DMS 273 treated with DMSO at 0.1 percent for 48 hours (cell line): ENCODE data around the gene RTN1.
A peak's percentile ranks its signal among the peaks of the same experiment; 100 is the strongest.

Experiments
- DNase-seq: peaks from one replicate; lab custom pipeline; 2025; lab: John Stamatoyannopoulos, UW

The RTN1 gene

DNA sequence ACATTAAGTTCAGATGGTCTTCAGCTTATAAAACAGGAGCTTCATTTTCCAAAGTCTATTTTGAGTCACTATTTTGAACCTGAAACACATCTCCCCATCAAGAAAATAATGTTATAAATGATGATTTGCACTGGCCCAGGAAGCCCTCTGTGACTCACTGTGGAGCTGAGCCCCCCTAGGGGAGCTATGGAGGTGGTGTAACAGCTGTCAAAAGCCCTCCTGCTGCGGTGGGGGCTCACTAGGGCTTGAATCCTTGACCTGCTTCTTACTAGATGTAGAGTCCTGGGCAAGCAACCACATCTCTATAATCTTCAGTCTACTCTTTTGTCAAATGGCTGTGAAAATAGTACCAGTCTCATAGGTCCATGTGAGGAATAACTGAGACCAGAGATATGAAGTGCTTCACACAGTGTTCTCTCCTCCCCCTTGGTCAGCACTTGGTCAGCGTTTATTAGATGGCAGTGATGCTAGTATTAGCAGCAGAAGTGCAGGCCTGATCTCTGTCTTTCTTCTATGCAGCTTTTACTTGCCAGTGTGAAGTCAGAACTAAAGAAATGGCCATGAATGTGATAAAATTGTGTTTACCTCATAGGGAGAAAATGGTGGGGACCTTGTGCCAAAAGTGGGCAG, 83.4 kb downstream of the RTN1 start:
- no peak for DNase-seq

- DNase-seq: no peak
Measured at GRCh38 chr14:59785629-59786028, 84.9 kb downstream of the RTN1 start.

- DNase-seq: no peak
Measured at GRCh38 chr14:59782760-59783159, 87.8 kb downstream of the RTN1 start.

DNA sequence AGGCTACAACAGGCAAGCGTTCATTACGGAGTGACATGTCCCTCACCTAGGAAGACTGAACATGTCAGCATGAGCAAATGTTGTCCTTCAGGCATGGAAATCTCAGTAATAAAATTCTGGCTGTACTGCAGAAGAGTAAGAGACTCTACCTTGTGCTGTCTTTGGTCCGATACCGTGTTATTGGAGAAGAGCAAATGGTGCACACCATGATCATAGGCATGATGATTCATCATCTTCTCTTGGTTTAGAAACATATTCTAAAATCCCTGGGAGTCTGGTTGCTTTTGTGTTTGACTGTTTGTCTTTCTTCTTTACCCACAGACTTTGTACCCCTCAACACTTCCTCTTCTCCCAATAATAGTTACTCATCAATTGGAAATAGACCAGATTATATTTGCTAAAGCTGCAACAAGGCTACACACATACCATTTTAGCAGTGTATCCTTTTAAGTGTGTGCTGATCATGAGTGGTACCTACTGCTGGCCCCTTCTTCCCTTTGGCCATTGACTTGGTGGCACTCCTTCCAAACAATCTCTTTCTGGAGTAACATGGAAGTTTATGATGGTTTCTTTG, 93.5 kb downstream of the RTN1 start:
- no peak for DNase-seq

DNA sequence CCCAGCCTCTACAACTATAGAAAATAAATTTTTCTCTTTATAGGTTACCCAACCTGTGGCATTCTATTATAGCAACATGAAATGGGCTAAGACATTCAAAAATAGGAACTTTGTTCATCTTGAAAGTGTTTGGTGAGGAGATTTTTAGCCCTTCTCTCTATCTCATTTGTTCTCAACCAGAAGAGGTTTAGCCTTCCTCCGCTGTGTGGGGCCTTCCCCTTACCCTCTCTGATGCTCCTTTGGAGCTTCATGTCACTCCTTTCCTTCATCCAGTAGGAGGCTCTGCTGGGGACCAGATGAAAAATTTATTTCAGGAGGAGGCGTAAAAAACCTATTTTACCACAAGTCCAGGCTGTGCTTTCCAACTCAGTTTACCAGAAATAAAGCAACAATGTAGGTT, 94.1 kb downstream of the RTN1 start:
- DNase-seq: no peak

DNA sequence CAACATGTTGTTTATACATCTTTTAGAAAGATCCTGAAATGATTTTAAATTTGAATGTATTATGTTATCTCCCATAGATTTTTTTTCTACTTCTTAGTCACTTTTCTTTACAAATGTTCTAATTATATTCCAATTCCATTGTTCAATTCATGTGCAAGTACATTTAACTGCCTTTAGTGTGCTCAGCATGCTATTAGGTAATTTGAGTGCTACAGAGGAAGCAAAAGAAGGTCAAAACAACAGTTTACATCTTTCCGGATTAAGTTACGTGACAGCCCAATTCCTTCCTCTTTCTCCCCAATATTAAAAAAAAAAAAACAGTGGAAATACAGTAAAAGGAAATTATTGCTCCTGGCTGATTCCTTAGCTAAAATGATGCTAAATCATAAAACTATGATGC, 98.3 kb downstream of the RTN1 start:
- no peak for DNase-seq

DNA sequence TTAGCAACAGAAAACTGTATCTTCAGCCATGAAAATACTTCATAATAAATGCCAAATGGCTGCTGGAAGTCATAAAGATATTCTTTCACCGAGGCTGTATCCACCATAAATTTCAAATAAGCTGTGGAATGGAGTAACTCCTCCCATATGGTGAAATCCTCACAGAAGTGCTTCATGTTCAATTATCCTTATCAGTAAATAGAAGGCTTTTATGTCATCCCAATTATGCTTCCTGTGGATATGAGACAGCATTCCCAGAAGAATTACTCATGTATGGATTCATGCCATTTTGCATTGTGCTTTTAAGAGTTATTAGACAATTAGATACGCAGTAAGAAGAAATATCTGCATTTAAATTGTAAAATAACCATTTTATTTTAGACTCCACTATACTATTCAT, 99.0 kb downstream of the RTN1 start:
- peak; percentile 9 for DNase-seq

- no peak for DNase-seq
Measured at GRCh38 chr14:59769586-59769985, 101.0 kb downstream of the RTN1 start.

- DNase-seq: no peak
Measured at GRCh38 chr14:59768855-59769375, 101.7 kb downstream of the RTN1 start.

- no peak for DNase-seq
Measured at GRCh38 chr14:59761851-59762250, 108.7 kb downstream of the RTN1 start.

DNA sequence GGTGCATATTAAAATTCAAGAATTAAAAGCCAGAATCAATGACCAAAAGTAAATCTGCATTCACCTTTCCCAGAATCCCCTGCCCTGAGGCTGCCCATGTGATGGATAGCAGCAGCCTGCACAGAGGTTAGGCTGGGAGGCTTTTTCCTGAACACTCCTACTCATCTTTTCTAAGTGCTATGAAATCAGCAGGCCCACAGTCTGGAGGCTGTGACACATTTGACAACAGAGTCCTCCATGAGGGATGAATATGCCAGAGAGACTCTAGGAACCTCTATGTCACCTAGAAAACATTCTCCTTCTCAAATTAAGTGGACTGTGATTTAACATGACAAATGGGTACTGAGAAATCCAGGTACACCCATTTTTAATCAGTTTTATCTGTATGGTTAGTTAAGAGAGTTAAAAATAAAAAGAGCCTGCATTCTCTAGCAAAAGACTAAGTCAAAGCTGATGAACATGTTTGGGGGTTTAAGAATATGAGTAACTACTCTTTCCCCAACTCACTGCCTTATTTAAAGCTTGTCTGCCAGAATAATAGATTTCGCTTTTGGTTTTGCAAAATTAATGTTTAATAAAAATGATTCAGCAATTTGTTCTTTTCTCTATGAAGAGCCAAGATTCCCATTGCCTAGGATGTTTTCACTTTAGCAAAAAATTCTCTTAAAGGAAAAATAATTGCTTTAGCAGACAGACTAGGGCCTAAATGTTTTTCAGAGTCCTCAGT, 115.0 kb downstream of the RTN1 start:
- no peak for DNase-seq

DNA sequence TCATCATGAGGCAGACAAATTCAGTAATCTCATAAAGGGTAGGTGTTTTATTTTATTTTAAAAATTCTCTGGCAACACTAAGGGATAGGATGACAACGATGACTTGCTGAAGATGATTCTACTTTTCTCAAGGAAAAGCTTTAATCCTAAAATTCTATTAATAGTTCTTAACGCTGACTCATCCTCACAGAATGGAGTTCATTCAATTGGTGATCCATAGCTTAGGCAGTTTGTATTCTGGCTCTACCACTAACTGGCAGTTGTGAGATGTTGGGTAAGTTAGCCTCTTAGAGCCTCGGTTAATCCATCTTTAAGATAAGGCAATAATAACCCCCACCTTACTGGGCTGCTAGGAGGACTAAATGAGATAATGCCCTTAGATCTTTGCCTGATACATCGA, 116.3 kb downstream of the RTN1 start:
- no peak for DNase-seq

- no peak for DNase-seq
Measured at GRCh38 chr14:59753512-59753911, 117.1 kb downstream of the RTN1 start.

- DNase-seq: no peak
Measured at GRCh38 chr14:59751578-59751977, 119.0 kb downstream of the RTN1 start.

DNA sequence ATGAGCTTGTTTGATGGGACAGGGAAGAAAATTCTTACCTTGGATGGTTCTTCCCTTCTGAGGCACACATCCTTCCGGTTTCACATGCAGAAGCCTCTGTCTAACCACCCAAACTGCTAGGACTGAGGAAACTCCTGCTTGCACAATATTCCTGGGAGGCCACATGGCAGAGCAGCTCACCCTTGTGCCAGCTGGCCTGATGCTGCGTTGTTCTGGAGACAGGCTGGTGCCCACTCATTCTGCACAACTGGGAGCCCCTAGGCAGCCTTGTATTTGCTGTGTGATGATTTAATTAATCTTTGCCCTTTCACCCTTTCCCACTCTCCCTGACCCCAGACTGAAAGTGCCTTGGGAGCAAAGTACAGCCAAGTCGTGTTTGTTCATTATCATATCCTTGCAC, 130.8 kb downstream of the RTN1 start:
- DNase-seq: no peak

DNA sequence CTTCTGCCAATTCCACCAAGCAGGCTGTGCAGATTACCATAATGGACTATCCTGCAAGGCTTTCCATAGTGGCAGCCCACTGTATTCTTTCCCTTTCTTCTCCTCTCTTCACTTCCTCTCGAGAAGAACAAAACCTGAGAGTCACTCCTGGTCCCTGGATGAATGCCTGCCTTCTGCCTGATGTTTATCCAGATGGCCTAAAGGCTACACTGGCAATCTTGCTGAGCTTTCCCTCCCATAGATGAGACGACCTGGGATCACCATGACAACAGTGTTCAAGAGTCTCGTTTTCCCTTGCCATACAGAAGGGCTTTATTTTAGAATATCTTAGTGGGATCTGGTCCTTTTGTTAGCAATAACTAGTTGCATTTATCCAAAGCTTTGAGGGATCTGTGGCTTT, 142.3 kb downstream of the RTN1 start:
- DNase-seq: peak; percentile 93

GRCh38 chr14:59727073-59727661, 143.4 kb downstream of the RTN1 start:
- no peak for DNase-seq

DNA sequence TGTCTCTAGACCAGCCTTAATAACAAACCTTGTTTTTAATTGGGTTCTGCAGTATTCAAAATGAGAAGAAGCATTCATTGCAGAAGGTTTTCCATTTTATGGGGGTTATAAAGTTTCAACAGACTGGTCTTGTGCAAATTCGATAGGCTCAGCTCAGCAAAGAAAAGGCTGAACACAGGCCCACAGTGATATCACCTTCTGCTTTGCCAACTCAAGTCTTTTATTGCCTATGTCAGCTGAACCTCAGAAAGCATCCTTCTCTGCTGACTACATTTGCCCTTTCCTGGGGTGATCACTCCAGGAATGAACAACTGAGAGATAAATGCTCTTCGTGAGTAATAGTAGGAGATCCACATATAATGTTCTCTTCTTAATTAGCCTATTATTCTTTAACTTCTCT, 159.5 kb downstream of the RTN1 start:
- no peak for DNase-seq

DNA sequence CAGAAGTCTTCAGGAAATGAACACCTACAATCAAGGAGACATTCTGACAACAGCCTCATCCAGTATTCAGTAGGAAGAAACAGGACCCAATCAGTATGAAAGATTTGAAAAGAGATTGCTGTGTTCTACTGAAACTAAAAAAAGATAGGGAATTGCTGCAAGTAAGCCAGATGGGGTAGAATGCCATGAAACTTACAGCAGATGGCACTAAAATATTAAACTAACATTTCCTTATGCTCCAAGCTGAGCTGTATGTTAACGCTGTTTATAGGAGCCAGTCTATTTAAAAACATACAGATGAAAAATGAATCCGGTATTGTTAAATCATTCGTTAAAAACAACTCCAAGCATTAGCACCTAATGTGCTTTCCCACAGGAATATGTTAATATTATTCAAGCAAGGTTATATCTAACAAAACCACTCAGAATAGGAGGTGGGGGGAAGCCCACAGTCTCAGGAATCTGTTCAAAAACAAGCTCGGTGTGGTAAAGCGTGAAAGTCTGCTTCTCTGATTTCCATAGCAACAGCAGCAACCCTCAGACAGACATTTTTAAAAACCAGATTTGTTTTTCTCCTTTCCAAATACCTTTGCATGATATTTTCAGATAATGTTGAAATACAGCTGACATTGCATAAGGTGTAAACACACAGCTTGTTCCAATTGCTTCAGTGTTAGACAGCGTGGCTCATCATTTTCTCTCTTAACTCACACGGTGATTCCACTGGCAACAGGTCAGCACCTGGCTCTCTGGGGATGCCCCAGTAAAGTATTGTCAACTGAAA, 162.6 kb downstream of the RTN1 start:
- DNase-seq: peak; percentile 85

GRCh38 chr14:59705866-59706265, 164.7 kb downstream of the RTN1 start:
- no peak for DNase-seq

DNA sequence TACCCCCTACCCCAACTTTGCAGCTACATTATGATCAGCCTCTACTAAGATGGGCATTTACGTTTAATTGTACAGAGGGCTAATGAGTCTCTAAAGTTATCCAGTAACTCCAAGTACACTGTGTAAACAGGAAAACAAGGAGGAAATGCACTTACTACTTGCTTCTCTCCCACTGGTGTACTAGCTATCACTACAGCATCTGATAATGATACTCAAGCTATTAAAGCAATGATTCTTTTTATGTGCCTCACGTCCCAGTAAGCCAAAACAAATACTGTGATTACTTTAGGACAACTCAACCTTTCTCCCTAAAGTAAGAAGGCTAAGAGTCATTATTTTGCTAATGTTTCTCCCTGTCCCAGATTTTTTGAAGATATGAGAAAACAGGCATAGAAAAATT, 165.3 kb downstream of the RTN1 start:
- DNase-seq: no peak

GRCh38 chr14:59704054-59704645, 166.4 kb downstream of the RTN1 start:
- DNase-seq: no peak
